Measurements from ENCODE around the gene SLC15A3.

The SLC15A3 gene

DNA sequence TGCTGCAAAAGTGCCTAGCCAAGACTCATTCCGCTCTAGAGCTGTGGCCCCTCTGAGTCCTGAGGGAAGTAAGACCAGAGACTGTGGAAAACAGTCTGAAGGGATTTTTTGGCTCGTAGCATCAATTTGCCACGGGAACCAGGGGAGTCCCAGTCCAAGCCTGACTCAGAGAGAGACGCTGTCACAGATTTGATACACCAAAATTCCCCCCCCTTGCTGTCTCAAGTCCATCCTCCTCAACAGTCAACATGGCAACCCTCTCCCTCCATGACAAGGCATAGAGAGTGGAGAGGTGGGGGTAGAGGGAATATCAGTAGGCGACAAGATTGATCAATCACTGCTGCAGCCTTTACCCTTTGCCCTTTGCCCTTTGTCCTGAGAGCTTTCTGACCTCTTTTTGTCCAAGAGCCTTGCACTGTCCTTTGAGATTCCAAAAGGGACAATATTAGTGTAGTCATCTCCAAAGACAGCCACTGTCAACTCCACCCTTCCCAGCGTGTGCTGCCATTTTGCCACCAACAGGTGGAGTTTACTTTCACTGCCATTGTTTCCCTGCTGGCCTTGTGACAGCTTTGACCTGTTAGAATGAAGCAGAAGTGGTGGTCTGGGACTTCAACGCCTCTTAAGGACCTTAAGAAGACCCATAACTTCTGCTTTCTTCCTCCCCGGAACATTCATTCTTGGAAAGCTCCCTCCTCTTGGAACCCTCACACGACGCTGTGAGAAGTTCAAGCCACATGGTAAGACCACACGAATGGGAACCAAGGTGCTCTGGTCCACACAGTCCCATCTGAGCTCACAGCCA lies 7.3 kb downstream of the SLC15A3 start:
- no peak for DNase-seq

DNA sequence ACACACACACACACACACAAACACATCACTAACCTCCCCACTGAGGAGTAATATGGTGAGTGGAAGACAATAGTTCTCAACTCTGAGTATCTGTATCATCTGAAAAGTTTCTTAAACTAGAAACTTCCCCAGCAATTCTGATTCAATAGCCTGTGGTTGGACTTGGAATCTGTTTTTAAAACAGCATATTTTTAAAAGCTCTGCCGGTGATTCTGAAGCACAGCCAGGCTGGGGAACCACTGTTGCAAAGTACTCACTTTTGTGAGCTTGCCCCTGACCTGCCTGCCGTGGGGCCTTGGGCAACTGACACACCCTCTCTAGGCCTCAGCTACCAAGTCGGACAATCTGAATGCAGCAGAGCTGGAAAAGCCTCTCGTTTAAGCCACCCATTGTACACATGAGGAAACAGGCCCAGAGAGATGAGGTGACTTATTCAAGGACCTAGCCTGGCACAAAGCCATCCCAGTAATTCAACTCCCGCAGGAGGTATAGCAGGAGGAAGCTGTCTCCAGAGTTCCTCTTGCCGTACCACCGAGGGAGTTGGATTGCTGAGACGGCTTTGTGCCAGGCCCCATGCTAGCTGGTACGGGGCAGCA lies 8.9 kb downstream of the SLC15A3 start:
- DNase-seq: no peak

DNA sequence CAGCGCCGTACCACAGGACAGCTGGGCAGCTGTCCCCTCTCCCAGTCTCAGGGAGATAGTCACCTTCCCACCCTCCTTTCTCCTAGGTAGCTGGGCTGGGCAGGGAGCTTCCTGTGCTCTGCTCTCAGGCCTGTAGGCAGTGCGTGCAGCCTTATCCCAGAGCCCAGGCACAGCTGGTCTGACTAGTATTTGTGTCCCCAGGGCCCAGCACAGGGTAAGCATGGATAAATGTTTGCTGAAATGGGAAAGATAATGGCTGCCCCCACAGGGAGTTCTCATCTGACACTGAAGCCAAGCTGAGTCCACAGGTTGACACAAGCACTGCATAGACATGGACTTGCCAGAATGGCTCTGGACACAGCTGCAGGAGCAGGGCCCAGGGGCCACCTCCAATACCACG lies 9.8 kb downstream of the SLC15A3 start:
- no peak for DNase-seq

DNA sequence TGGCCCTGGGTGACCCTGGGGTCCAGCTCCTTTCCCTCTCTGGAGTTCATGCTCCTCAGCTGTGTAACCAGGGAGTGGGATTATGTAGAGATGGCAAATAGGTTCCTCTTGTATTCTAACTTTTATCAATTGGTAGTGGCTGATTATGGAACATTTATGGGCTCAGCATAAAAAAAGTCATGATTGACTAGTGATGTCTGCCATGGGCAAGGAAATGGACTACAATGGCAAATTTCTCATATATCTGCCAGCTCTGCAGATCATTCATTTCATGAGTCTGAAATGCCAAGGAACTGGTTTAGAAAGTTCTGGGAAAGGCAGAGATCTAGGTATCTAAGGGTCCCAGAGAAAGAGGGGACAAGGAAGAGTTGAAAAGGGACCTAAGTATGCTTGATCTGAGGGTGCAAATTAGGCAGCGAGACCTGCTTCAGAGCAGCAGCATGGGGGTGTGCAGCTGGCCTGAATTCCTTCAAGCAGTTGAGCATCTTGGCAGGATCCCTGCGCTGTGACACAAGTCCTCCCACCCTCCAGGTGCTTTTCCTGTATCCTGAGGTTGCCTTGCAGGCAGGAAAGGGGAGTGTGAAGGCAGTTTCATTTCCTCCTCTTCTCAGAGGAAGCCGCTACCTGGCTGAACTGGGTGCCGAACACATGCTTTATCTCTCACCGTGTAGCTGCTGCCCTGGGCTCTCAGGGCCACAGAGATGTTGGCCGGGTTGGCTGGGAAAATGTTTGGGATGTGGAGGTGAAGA lies 10.4 kb downstream of the SLC15A3 start:
- no peak for DNase-seq

DNA sequence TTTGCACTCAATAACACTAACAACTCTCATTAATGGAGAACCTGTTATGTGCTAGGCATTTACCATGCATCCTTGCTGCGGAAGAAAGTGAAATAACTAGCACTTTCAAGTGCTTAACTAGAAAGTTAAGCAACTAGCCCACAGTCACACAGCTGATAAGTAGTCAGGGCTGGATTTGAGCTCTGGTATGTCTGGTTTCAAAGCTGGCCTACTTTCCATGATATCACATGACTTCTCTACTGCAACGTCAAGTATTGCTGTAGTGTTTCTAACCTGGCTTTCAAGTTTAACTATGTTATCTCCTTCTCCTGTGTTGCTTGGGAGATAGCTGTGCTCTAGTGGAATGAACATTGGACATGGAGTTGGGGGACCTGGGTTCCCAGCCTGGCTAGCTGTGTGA lies 12.1 kb downstream of the SLC15A3 start:
- no peak for DNase-seq

DNA sequence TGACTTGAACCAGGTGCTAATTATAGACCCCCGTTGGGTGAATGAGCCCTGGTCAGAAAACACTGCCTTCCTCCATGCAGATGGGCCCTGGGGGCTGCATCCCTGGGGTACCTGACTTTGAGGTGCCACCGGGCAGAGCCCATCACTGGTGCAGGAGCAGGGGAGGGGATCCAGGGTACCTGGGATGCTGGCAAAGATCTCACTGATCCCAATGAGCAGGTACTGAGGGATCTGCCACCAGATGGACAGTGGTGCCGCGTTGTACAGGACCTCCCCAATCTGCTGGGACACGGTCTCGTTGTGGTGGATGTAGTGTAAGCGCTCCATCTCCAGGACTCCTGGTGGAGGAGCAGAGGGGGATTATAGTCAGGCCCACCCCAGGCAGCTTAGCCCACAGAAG lies 12.7 kb downstream of the SLC15A3 start:
- DNase-seq: no peak

DNA sequence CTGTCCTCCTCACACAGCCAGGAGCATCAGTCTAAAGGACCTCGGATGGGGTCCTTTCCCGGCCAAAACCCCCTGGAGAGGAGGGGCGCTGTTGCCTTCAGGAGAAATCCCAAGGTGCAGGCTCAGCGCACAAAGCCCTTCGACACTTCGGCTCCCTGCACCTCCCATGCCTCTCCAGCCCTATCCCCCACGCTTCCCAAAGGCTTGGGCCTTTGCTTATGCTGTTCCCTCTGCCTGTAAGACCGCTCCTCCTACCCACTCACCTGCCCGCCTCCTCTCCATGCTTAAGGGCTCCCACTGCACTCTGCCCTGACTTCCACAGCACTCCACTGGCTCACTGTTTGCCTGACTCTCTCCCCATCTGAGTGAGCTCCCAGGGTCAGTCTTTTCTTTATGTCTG lies 13.5 kb downstream of the SLC15A3 start:
- DNase-seq: no peak

DNA sequence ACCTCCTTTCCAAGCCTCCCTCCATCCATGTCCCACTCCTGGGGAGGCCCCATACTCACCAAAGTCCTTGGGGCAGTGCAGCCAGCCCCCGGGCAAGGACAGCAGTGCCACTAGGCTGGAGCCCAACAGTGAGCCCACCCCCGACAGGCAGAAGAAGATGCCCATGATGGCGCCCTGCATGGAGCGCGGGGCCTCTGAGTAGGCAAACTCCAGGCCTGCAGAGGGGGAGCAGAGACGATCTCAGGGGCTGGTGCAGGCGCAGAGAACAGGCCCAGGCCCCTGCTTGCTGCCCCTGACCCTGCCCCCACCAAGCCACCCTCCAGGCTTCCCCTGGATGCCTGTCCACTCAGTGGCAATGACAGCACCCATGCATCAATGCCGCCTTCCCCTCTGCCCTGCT lies 14.2 kb downstream of the SLC15A3 start:
- DNase-seq: no peak

DNA sequence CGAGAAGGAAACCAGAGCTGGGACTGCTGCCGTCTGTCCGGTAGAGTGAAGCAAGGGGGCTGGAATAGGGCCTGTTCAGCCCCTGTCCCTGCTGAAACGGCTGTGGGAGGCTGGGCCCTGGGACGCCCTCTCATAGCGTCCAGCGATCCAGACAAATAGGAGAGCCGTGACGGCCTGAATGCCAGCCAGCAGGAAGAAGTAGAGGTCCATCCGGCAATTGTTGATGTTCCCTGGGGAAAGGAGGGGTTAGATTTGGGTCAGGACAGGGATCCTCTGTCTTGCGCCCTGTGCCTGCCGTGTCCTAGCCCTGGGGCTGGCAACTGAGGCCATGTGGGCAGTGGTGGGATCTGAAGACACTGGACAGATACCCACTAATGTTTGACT lies 14.8 kb downstream of the SLC15A3 start:
- no peak for DNase-seq

DNA sequence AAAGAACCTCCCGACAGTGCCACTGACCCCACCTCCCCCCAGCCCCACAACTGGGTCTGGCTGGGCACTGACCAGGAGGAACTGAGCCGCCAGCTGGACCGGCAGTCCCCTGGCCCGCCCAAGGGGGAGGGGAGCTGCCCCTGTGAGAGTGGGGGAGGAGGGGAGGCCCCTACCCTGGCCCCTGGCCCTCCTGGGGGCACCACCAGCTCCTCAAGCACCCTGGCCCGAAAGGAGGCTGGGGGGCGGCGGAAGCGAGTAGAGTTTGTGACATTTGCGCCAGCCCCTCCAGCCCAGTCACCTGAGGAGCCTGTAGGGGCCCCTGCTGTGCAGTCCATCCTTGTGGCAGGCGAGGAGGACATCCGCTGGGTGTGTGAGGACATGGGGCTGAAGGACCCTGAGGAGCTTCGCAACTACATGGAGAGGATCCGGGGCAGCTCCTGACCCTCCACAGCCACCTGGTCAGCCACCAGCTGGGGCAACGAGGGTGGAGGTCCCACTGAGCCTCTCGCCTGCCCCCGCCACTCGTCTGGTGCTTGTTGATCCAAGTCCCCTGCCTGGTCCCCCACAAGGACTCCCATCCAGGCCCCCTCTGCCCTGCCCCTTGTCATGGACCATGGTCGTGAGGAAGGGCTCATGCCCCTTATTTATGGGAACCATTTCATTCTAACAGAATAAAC lies 15.4 kb downstream of the SLC15A3 start:
- DNase-seq: no peak

DNA sequence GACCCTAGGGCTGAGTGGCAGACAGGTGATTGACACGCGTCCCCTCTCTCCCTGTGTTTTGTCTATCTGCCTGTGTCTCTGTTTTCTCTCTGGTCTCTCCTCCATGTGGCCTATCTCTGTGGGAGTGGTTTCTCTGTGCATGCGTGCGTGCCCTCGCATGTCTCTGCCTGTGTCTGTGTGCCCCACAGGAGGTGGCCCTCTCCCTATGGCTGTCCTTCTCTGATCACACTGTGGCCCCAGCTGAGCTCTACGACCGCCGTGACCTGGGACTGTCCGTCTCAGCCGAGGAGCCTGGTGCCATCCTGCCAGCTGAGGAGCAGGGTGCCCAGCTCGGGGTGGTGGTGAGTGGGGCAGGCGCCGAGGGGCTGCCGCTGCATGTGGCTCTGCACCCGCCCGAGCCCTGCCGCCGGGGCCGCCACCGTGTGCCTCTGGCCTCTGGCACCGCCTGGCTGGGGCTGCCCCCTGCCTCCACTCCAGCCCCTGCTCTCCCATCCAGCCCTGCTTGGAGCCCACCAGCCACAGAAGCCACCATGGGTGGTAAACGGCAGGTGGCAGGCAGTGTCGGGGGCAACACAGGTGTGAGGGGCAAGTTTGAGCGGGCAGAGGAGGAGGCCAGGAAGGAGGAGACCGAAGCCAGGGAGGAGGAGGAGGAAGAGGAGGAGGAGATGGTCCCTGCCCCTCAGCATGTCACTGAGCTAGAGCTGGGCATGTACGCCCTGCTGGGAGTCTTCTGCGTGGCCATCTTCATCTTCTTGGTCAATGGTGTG lies 16.1 kb downstream of the SLC15A3 start:
- no peak for DNase-seq

DNA sequence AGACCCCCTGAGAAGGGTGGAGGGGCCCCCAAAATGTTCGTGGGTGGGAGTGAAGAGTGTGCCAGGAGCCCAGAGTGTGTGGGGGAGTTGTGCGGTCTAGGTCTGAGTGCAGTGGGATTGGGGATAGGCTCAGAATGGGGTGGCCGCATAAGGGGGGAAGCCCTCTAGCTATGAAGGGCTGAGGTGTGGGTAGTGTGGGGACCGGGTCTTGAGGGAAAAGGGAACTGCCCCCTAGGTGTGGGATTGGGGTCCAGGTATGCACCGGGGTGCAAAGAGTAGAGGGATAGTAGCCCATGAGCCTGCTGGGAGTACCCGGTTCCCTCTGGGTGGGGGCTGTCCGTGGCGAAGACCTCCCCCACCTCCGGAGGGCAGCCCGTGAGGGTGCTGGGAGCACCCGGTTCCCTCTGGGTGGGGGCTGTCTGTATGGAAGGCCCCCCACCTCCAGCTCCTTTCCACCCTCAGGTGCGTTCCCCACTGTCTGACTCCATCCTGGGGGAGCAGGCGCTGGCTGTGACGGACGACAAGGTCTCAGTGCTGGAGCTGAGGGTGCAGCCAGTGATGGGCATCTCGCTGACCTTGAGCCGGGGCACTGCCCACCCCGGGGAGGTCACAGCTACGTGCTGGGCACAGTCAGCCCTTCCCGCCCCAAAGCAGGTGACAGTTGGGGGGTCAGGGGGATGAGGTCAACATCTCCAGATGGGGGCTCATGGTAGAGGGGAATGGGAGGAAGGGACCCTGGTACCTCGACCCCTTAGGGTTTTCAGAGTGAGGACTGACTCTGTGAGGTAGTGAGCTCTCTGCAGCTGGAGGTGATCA lies 17.0 kb downstream of the SLC15A3 start:
- no peak for DNase-seq

DNA sequence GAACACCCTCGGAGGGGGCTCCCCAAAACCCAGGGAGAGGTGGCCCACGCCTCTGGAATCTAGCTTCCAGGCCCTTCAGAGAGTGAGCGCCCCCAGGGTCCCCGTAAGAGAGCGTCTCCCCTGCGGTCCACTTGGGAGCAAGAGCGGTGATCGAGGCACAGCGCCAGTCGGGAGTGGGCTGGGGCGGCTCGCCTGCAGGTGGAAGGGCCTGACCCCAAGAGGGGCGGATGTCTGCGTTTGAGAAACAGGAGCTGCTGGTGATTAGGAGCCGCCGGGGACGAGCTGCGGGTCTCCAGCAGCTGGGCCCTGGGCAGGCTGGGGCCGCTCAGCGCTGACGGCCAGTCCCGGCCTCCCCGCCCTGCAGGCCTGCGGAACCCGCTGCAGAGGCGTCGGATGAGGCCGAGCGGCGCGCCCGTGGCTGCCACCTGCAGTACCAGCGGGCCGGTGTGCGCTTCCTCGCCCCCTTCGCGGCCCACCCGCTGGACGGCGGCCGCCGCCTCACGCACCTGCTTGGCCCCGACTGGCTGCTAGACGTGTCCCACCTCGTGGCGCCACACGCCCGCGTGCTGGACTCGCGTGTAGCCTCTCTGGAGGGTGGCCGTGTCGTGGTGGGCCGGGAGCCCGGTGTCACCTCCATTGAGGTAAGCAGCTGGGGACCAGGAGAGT lies 17.7 kb downstream of the SLC15A3 start:
- no peak for DNase-seq

DNA sequence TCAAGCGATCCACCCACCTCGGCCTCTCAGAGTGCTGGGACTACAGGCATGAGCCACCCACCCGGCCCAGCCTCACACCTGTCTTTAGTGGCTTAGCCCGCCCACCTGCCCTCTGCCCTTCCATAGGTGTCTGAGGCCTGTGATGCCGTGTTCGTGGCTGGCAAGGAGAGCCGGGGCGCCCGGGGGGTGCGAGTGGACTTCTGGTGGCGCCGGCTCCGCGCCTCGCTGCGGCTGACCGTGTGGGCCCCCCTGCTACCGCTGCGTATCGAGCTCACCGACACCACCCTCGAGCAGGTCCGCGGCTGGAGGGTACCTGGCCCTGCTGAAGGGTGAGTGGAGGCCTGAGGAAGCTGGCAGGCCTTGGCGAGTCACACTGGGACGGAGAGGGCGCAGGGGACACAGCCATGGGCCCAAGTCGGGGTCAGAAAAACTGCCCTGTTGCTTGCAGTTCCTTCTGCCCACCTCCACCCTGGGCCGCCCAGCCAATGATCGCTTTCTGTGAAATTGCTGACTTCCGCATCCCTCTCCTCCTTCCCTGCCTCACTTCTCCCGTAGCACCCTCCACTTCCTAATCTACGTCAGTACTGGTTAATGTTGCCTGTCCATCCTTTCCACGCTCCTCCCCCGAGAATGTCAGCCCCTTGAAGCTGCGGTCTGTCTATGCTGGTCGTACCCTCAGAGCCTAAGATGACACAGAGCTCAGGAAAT lies 18.4 kb downstream of the SLC15A3 start:
- DNase-seq: no peak

DNA sequence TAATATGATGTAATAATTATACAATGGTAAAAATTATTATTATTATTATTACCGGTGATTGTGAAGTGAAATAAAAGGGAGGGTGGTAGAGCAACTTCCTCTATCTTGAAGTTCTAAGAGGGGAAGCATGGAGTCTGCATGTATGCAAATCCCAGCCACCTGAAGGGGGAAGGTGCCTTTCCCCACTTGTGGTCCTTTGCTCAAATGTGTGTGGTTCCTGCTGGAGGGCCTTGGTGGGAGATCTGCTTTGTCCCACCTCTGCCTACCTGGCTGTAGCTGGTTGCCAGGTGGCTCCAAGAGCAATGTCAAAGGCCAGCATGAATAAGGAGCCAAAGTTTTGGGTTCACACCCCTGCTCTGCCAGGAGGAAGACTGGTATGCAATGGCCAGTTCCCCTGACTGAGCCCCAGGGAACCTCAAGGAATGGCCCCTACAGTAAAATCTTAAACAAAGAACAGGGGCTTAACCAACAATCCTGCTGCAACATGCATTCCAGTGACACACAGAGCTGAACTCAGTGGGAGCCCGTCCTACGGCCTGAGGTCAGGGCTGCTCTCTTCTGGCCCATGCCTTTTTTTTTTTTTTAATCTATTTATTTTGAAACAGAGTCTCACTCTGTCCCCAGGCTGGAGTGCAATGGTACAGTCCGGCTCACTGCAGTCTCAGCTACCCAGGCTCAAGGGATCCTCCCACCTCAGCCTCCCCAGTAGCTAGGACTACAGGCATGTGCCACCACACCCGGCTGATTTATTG lies 19.2 kb downstream of the SLC15A3 start:
- DNase-seq: no peak

DNA sequence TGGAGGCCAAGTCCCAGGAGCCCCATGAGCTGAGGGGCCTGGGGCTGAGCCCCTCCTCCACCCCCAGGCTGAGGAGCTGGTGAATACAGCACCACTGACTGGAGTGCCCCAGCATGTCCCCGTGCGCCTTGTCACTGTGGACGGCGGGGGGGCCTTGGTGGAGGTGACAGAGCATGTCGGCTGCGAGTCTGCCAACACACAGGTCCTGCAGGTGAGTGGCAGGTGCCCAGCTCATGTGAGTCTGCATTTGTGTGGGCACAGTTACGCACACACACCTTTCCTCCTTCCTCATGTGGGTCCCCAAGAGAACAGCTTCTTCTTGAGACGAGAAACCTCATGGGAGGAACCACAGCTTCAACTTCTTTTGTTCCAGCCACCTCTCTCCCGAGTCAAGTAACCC lies 20.1 kb downstream of the SLC15A3 start:
- peak; percentile 68 for DNase-seq

DNA sequence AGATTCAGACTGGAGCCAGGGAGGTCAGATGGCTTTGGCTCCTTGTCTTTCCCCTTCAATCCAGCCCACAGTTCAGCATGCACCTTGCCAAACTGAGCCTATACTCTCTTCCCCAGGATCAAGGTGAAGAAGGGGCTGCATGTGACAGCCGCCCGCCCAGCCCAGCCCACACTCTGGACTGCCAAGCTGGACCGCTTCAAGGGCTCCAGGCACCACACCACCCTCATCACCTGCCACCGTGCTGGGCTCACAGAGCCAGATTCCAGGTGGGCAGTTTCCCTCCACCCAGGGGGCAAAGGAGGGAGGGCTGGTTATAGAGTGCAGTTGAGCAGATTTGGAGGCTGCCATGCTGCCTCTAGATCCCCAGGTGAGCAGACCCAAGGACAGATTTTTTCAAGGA lies 21.6 kb downstream of the SLC15A3 start:
- no peak for DNase-seq

DNA sequence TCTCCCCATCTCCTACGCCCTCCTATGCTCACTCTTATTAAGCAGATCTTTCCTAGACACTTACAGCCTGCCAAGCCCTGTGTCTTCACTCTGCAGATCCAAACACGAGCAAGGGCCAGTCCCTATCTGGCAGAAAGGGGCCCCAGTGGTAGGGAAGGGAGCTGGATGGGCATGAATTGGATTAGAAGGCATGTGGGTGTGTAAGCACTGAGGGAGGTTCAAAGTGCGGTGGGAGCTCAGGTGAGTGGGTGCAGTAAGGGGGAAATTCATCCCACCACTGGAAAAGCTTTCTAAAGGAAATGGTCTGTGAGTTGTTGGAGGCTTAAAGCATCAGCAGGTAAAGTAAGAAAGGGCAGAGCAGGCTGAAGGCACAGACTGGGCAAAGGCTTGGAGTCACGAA lies 22.2 kb downstream of the SLC15A3 start:
- DNase-seq: no peak

DNA sequence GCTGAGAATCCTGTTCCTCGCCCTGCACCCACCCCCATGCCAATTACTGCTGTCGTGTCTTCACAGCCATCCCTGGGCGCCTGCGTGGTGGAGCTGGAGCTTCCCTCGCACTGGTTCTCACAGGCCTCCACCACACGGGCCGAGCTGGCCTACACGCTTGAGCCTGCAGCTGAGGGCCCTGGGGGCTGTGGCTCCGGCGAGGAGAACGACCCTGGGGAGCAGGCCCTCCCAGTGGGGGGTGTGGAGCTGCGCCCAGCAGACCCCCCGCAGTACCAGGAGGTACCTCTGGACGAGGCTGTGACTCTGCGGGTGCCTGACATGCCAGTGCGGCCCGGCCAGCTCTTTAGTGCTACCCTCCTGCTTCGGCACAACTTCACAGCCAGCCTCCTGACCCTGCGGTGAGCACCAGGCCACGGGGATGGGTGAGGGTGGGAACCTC lies 23.4 kb downstream of the SLC15A3 start:
- no peak for DNase-seq

DNA sequence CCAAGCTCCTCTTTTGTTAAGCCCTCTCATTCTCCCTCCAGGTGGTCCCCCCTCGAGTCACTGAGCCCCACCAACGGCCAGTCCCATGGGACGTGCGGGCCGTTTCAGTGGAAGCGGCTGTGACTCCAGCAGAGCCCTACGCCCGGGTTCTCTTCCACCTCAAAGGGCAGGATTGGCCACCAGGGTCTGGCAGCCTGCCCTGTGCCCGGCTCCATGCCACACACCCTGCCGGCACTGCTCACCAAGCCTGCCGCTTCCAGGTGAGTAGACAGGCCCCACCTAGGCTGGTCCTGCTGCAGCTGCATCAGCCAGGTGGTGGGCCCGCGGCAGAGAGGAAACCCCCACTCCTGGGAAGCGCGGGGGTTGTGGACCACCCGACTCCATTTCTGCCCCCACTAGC lies 24.4 kb downstream of the SLC15A3 start:
- DNase-seq: no peak

Data from CD4-positive, alpha-beta T cell treated with Interferon gamma for 1 hour (primary cell).